ENCODE measurements around the gene B3GLCT. TPM values are rescaled to one million over a fixed set of nuclear protein-coding genes. Genes with fewer than 3 reads are reported as not detected.
"Not testable (repeated sequence)": the region's sequence is repeated elsewhere in the genome, so short reads cannot be mapped to it uniquely, and the experiment has no call there.

B3GLCT gene
- total RNA-seq, 1 experiment from 2014 or later: 1.1 TPM

GRCh38 chr13:31331068-31331467 lies 131.3 kb downstream of the B3GLCT start:
- Histone ChIP-seq H3K4me1 (ENCODE audit: low read length) (no peaks in the 10 kb centered on the region), H3K27me3 (ENCODE audit: low read length) (no peaks in the 10 kb centered on the region), H3K36me3 (ENCODE audit: insufficient read depth, low read length) (no peaks in the 10 kb centered on the region), H3K4me3 (ENCODE audit: low read length) (no peak overlapping the region), H3K9me3 (ENCODE audit: low read length) (no peaks in the 10 kb centered on the region), H3K4me2 (ENCODE audit: low read depth, low read length, poor library complexity, severe bottlenecking) (no peak overlapping the region), H3K79me2 (ENCODE audit: low read length) (no peaks in the 10 kb centered on the region), H4K20me1 (ENCODE audit: insufficient read depth, low read depth, low read length) (no peaks in the 10 kb centered on the region), H3K27ac (ENCODE audit: low read length) (no peak overlapping the region), H2AFZ (ENCODE audit: low read length) (no peak overlapping the region), H3K9ac (ENCODE audit: low read length) (no peak overlapping the region), H3K9me2 (replicated peaks; ENCODE audit: insufficient read depth, low read length) (no peaks in the 10 kb centered on the region)
- DNase-seq: no peak

GRCh38 chr13:31334547-31334946 lies 134.8 kb downstream of the B3GLCT start:
- H3K9me3 ChIP-seq (ENCODE audit: low read length): no peaks in the 10 kb centered on the region
- DNase-seq: no peak
- H3K4me3 ChIP-seq (ENCODE audit: low read length): no peak overlapping the region
- no peak overlapping the region for H3K9ac ChIP-seq (ENCODE audit: low read length)
- no peaks in the 10 kb centered on the region for H3K4me1 ChIP-seq (ENCODE audit: low read length)
- no peak overlapping the region for H3K27ac ChIP-seq (ENCODE audit: low read length)
- no peak overlapping the region for H2AFZ ChIP-seq (ENCODE audit: low read length)
- no peaks in the 10 kb centered on the region for H3K36me3 ChIP-seq (ENCODE audit: insufficient read depth, low read length)
- H3K9me2 ChIP-seq (replicated peaks; ENCODE audit: insufficient read depth, low read length): no peaks in the 10 kb centered on the region
- no peaks in the 10 kb centered on the region for H4K20me1 ChIP-seq (ENCODE audit: insufficient read depth, low read depth, low read length)
- H3K79me2 ChIP-seq (ENCODE audit: low read length): no peaks in the 10 kb centered on the region
- H3K27me3 ChIP-seq (ENCODE audit: low read length): no peaks in the 10 kb centered on the region
- no peak overlapping the region for H3K4me2 ChIP-seq (ENCODE audit: low read depth, low read length, poor library complexity, severe bottlenecking)

GRCh38 chr13:31334994-31335557 lies 135.3 kb downstream of the B3GLCT start:
- no peak overlapping the region for H3K4me2 ChIP-seq (ENCODE audit: low read depth, low read length, poor library complexity, severe bottlenecking)
- no peaks in the 10 kb centered on the region for H3K9me2 ChIP-seq (replicated peaks; ENCODE audit: insufficient read depth, low read length)
- no peak overlapping the region for H2AFZ ChIP-seq (ENCODE audit: low read length)
- no peak overlapping the region for H3K9ac ChIP-seq (ENCODE audit: low read length)
- H3K4me1 ChIP-seq (ENCODE audit: low read length): no peaks in the 10 kb centered on the region
- no peak overlapping the region for H3K4me3 ChIP-seq (ENCODE audit: low read length)
- H3K36me3 ChIP-seq (ENCODE audit: insufficient read depth, low read length): no peaks in the 10 kb centered on the region
- no peak overlapping the region for H3K27ac ChIP-seq (ENCODE audit: low read length)
- H3K79me2 ChIP-seq (ENCODE audit: low read length): no peaks in the 10 kb centered on the region
- H4K20me1 ChIP-seq (ENCODE audit: insufficient read depth, low read depth, low read length): no peaks in the 10 kb centered on the region
- H3K9me3 ChIP-seq (ENCODE audit: low read length): no peaks in the 10 kb centered on the region
- no peak for DNase-seq
- no peaks in the 10 kb centered on the region for H3K27me3 ChIP-seq (ENCODE audit: low read length)

GRCh38 chr13:31339616-31340015 lies 139.8 kb downstream of the B3GLCT start:
- H3K9me3 ChIP-seq (ENCODE audit: low read length); H2AFZ ChIP-seq (ENCODE audit: low read length); H3K4me2 ChIP-seq (ENCODE audit: low read depth, low read length, poor library complexity, severe bottlenecking); H3K4me1 ChIP-seq (ENCODE audit: low read length); H4K20me1 ChIP-seq (ENCODE audit: insufficient read depth, low read depth, low read length); H3K9me2 ChIP-seq (replicated peaks; ENCODE audit: insufficient read depth, low read length); H3K9ac ChIP-seq (ENCODE audit: low read length); H3K4me3 ChIP-seq (ENCODE audit: low read length); H3K79me2 ChIP-seq (ENCODE audit: low read length); H3K36me3 ChIP-seq (ENCODE audit: insufficient read depth, low read length); H3K27ac ChIP-seq (ENCODE audit: low read length); DNase-seq; H3K27me3 ChIP-seq (ENCODE audit: low read length): not testable (repeated sequence)

- not testable (repeated sequence) for H3K9me3 ChIP-seq (ENCODE audit: low read length); DNase-seq; H4K20me1 ChIP-seq (ENCODE audit: insufficient read depth, low read depth, low read length); H3K27ac ChIP-seq (ENCODE audit: low read length); H3K9ac ChIP-seq (ENCODE audit: low read length); H3K4me1 ChIP-seq (ENCODE audit: low read length); H3K4me3 ChIP-seq (ENCODE audit: low read length); H3K9me2 ChIP-seq (replicated peaks; ENCODE audit: insufficient read depth, low read length); H3K4me2 ChIP-seq (ENCODE audit: low read depth, low read length, poor library complexity, severe bottlenecking); H3K79me2 ChIP-seq (ENCODE audit: low read length); H3K36me3 ChIP-seq (ENCODE audit: insufficient read depth, low read length); H2AFZ ChIP-seq (ENCODE audit: low read length); H3K27me3 ChIP-seq (ENCODE audit: low read length)
Observed at GRCh38 chr13:31340848-31341247, 141.1 kb downstream of the B3GLCT start.

- H3K9ac ChIP-seq (ENCODE audit: low read length): no peak overlapping the region
- H3K4me2 ChIP-seq (ENCODE audit: low read depth, low read length, poor library complexity, severe bottlenecking): no peak overlapping the region
- H3K4me3 ChIP-seq (ENCODE audit: low read length): no peak overlapping the region
- no peaks in the 10 kb centered on the region for H3K79me2 ChIP-seq (ENCODE audit: low read length)
- no peak overlapping the region for H3K27ac ChIP-seq (ENCODE audit: low read length)
- no peak for DNase-seq
- no peaks in the 10 kb centered on the region for H3K36me3 ChIP-seq (ENCODE audit: insufficient read depth, low read length)
- no peaks in the 10 kb centered on the region for H3K9me2 ChIP-seq (replicated peaks; ENCODE audit: insufficient read depth, low read length)
- no peaks in the 10 kb centered on the region for H3K27me3 ChIP-seq (ENCODE audit: low read length)
- H4K20me1 ChIP-seq (ENCODE audit: insufficient read depth, low read depth, low read length): no peaks in the 10 kb centered on the region
- no peaks in the 10 kb centered on the region for H3K9me3 ChIP-seq (ENCODE audit: low read length)
- H2AFZ ChIP-seq (ENCODE audit: low read length): no peak overlapping the region
- no peaks in the 10 kb centered on the region for H3K4me1 ChIP-seq (ENCODE audit: low read length)
Observed at GRCh38 chr13:31346891-31347290, 147.1 kb downstream of the B3GLCT start.

GRCh38 chr13:31349156-31349555 lies 149.4 kb downstream of the B3GLCT start:
- Histone ChIP-seq H3K9me2 (replicated peaks; ENCODE audit: insufficient read depth, low read length) (no peaks in the 10 kb centered on the region), H3K4me3 (ENCODE audit: low read length) (no peak overlapping the region), H3K9ac (ENCODE audit: low read length) (no peak overlapping the region), H3K4me1 (ENCODE audit: low read length) (no peaks in the 10 kb centered on the region), H3K27me3 (ENCODE audit: low read length) (no peaks in the 10 kb centered on the region), H3K4me2 (ENCODE audit: low read depth, low read length, poor library complexity, severe bottlenecking) (no peak overlapping the region), H3K36me3 (ENCODE audit: insufficient read depth, low read length) (no peaks in the 10 kb centered on the region), H2AFZ (ENCODE audit: low read length) (no peak overlapping the region), H3K79me2 (ENCODE audit: low read length) (no peaks in the 10 kb centered on the region), H4K20me1 (ENCODE audit: insufficient read depth, low read depth, low read length) (no peaks in the 10 kb centered on the region), H3K27ac (ENCODE audit: low read length) (no peak overlapping the region), H3K9me3 (ENCODE audit: low read length) (no peaks in the 10 kb centered on the region)
- no peak for DNase-seq

- no peaks in the 10 kb centered on the region for H4K20me1 ChIP-seq (ENCODE audit: insufficient read depth, low read depth, low read length)
- no peak overlapping the region for H2AFZ ChIP-seq (ENCODE audit: low read length)
- no peaks in the 10 kb centered on the region for H3K9me2 ChIP-seq (replicated peaks; ENCODE audit: insufficient read depth, low read length)
- H3K27ac ChIP-seq (ENCODE audit: low read length): no peak overlapping the region
- H3K4me2 ChIP-seq (ENCODE audit: low read depth, low read length, poor library complexity, severe bottlenecking): no peak overlapping the region
- H3K9ac ChIP-seq (ENCODE audit: low read length): no peak overlapping the region
- H3K4me1 ChIP-seq (ENCODE audit: low read length): no peaks in the 10 kb centered on the region
- DNase-seq: no peak
- H3K27me3 ChIP-seq (ENCODE audit: low read length): no peaks in the 10 kb centered on the region
- no peak overlapping the region for H3K4me3 ChIP-seq (ENCODE audit: low read length)
- 0 out of 2 replicates have a peak, but pooled peaks cover 3% of the 10 kb centered on the region for H3K9me3 ChIP-seq (ENCODE audit: low read length)
- no peaks in the 10 kb centered on the region for H3K36me3 ChIP-seq (ENCODE audit: insufficient read depth, low read length)
- no peaks in the 10 kb centered on the region for H3K79me2 ChIP-seq (ENCODE audit: low read length)
Observed at GRCh38 chr13:31350560-31350959, 150.8 kb downstream of the B3GLCT start.

- Histone ChIP-seq H3K9me2 (replicated peaks; ENCODE audit: insufficient read depth, low read length) (no peaks in the 10 kb centered on the region), H4K20me1 (ENCODE audit: insufficient read depth, low read depth, low read length) (no peaks in the 10 kb centered on the region), H3K9ac (ENCODE audit: low read length) (no peak overlapping the region), H3K27me3 (ENCODE audit: low read length) (no peaks in the 10 kb centered on the region), H2AFZ (ENCODE audit: low read length) (no peak overlapping the region), H3K27ac (ENCODE audit: low read length) (no peak overlapping the region), H3K36me3 (ENCODE audit: insufficient read depth, low read length) (no peaks in the 10 kb centered on the region), H3K4me1 (ENCODE audit: low read length) (no peaks in the 10 kb centered on the region), H3K79me2 (ENCODE audit: low read length) (no peaks in the 10 kb centered on the region), H3K9me3 (ENCODE audit: low read length) (0 out of 2 replicates have a peak, but pooled peaks cover 3% of the 10 kb centered on the region), H3K4me3 (ENCODE audit: low read length) (no peak overlapping the region), H3K4me2 (ENCODE audit: low read depth, low read length, poor library complexity, severe bottlenecking) (no peak overlapping the region)
- DNase-seq: no peak
Observed at GRCh38 chr13:31351376-31351775, 151.6 kb downstream of the B3GLCT start.
